ENCODE measurements around the gene EYS. TPM values are rescaled to one million over a fixed set of nuclear protein-coding genes. Genes with fewer than 3 reads are reported as not detected.

Gene EYS
- total RNA-seq, 3 donors from 2014 or later = 1.3 to 2.9 TPM; not detected in 1

- DNase-seq (ENCODE audit: low spot score in 2 of 2) = no peak
- H3K4me3 ChIP-seq = no peak overlapping the region
- no peak for TF ChIP-seq POLR2A (IDR thresholded peaks at IDR 0.05)
- no peak for TF ChIP-seq POLR2AphosphoS5 (IDR thresholded peaks at IDR 0.05)
- TF ChIP-seq CTCF (IDR thresholded peaks at IDR 0.05) = no peak
These were observed 1776.2 kb downstream of the EYS start for GRCh38 chr6:63930848-63931247.

DNA sequence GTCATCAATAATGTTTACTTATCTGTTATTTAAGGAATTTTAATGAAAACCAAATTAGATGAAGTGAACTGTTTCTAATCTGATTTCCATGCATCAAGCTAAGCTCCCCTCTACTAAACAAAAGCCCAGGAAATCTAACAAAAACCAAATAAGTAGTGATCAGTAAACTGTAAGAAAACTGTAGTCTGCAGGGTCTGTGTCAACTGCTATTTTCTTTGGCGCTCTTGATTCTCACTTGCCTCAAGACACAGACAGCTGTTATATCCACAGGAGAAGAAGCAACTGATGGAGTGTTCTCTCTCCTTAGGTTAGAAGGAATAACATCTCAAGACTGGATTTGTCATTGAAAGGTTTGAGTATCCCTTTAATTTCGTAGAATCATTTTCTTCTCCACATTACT, 1777.9 kb downstream of the EYS start:
- H3K4me1 ChIP-seq = no peaks in the 10 kb centered on the region
- no peak for DNase-seq (ENCODE audit: low spot score in 2 of 2)
- no peaks in the 10 kb centered on the region for H3K36me3 ChIP-seq
- H3K9me3 ChIP-seq = no peaks in the 10 kb centered on the region
- intact Hi-C loops (cut with DNase I; ENCODE audit: low total_unique reads) = no loop called here
- no peak overlapping the region for H3K4me3 ChIP-seq
- no peaks in the 10 kb centered on the region for H3K27me3 ChIP-seq
- no peak overlapping the region for H3K27ac ChIP-seq
- TF ChIP-seq CTCF (IDR thresholded peaks at IDR 0.05) = no peak
- TF ChIP-seq POLR2A (IDR thresholded peaks at IDR 0.05) = no peak
- no peak for TF ChIP-seq POLR2AphosphoS5 (IDR thresholded peaks at IDR 0.05)

More at GRCh38 chr6:63930848-63931247, 1776.2 kb downstream of the EYS start:
- Histone ChIP-seq H3K4me1 (no peaks in the 10 kb centered on the region), H3K27me3 (no peaks in the 10 kb centered on the region), H3K36me3 (no peaks in the 10 kb centered on the region), H3K9me3 (no peaks in the 10 kb centered on the region), H3K27ac (no peak overlapping the region)
- intact Hi-C loops (cut with DNase I; ENCODE audit: low total_unique reads) = no loop called here

DNA sequence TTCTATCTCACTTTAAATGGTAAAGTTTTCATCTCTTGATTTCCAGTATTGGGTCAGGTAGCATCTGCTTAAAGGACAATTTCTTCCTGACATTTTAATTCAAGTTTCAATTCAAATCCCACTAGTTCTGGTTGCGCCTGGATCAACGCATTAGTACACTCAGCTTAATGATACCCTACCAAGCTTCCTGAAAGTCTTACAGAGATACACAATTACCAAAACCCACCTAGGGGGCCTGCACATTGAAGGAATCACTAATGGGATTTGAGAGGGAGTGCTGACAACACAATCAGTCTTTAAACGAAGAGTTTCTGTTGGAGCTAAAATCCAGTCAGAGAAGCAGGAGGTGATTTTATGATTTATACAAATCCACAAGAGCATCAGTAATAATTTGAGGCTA, 1778.4 kb downstream of the EYS start:
- no peak for DNase-seq (ENCODE audit: low spot score in 2 of 2)
- Histone ChIP-seq H3K27ac (no peak overlapping the region), H3K36me3 (no peaks in the 10 kb centered on the region), H3K27me3 (no peaks in the 10 kb centered on the region), H3K9me3 (no peaks in the 10 kb centered on the region), H3K4me1 (no peaks in the 10 kb centered on the region), H3K4me3 (no peak overlapping the region)
- TF ChIP-seq POLR2A (IDR thresholded peaks at IDR 0.05) (no peak), CTCF (IDR thresholded peaks at IDR 0.05) (no peak), POLR2AphosphoS5 (IDR thresholded peaks at IDR 0.05) (no peak)
- intact Hi-C loops (cut with DNase I; ENCODE audit: low total_unique reads) = no loop called here

DNA sequence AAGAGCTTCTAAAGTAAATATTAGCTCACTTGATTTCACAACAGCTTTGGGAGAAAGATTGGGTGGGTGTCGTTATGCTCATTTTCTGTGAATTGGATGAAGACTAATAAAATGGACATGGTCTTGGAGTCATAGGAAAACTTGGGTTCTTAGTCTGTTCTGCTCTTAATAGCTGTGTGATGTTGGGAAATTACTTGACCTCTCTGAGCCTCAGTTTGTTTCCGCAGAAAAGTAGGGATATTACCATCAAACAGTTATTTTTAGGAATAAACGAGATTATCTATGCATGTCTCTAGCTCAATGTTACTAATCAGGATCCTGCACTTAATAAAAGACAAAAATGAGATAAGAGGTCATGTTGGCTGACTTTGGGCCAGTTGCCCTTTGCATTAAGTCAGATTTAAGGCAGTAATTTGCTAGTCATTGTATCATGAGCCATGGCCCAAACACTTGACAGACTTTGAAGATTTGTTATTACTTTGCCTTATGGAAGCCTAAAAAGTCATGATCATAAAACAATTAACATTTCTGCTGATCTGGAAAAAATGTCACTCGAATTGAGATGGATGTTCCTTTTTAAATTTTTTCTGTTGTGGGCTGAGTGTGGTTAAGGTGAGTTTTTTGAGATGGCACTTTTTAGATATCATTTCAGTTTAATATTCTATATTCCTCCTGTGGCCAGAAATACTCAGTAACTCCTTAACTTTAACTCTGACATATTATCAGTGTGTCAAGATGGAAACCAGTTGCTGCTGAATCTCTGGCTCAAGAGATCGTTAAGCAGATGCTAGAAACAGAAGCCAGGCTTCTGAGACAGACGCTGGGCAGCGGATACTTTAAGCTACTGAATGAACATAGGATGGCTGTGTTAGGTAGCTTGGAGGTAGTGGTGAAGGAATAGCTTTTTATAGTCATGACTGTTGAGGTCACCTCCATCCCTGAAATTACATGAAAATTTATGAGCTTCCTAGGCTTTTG, 1779.8 kb downstream of the EYS start:
- no peak for TF ChIP-seq CTCF (IDR thresholded peaks at IDR 0.05)
- no peak for TF ChIP-seq POLR2A (IDR thresholded peaks at IDR 0.05)
- TF ChIP-seq POLR2AphosphoS5 (IDR thresholded peaks at IDR 0.05) = no peak
- no peak for DNase-seq (ENCODE audit: low spot score in 2 of 2)
- Histone ChIP-seq H3K4me1 (no peaks in the 10 kb centered on the region), H3K27me3 (no peaks in the 10 kb centered on the region), H3K27ac (no peak overlapping the region), H3K4me3 (no peak overlapping the region), H3K9me3 (no peaks in the 10 kb centered on the region), H3K36me3 (no peaks in the 10 kb centered on the region)
- intact Hi-C loops (cut with DNase I; ENCODE audit: low total_unique reads) = no loop called here

GRCh38 chr6:63926258-63926780, 1780.7 kb downstream of the EYS start:
- no peak for TF ChIP-seq POLR2A (IDR thresholded peaks at IDR 0.05)
- TF ChIP-seq POLR2AphosphoS5 (IDR thresholded peaks at IDR 0.05) = no peak
- no peak for TF ChIP-seq CTCF (IDR thresholded peaks at IDR 0.05)
- Histone ChIP-seq H3K36me3 (no peaks in the 10 kb centered on the region), H3K27me3 (no peaks in the 10 kb centered on the region), H3K27ac (no peak overlapping the region), H3K4me1 (no peaks in the 10 kb centered on the region), H3K9me3 (no peaks in the 10 kb centered on the region), H3K4me3 (no peak overlapping the region)
- DNase-seq (ENCODE audit: low spot score in 2 of 2) = no peak
- intact Hi-C loops (cut with DNase I; ENCODE audit: low total_unique reads) = no loop called here

All from breast epithelium (tissue), 4 donors.